Measurements from ENCODE around the gene ADGRA3. TPM values are rescaled to one million over a fixed set of nuclear protein-coding genes. Genes with fewer than 3 reads are reported as not detected.

Gene ADGRA3
- total RNA-seq, 1 experiment from 2014 or later: 35.0 TPM

GRCh38 chr4:22420291-22420690 lies 95.6 kb downstream of the ADGRA3 start:
- ChIA-PET POLR2A (no interaction called here), CTCF (no interaction called here)
- H3K27me3 ChIP-seq (replicated peaks; ENCODE audit: control insufficient read depth, insufficient read depth, low read length): no peaks in the 10 kb centered on the region
- no peaks in the 10 kb centered on the region for H3K9me3 ChIP-seq
- no peak overlapping the region for H3K4me3 ChIP-seq (ENCODE audit: low read depth, low read length)
- Mint-ChIP-seq H3K27me3 (ENCODE audit: insufficient read depth, unreplicated experiment) (no peaks in the 10 kb centered on the region), H3K36me3 (ENCODE audit: insufficient read depth, unreplicated experiment) (peaks cover 15% of the 10 kb centered on the region), H3K4me1 (ENCODE audit: low read depth, unreplicated experiment) (no peaks in the 10 kb centered on the region), H3K9me3 (ENCODE audit: unreplicated experiment) (no peaks in the 10 kb centered on the region), H3K4me3 (ENCODE audit: unreplicated experiment) (no peak overlapping the region), H3K27ac (ENCODE audit: unreplicated experiment) (no peak overlapping the region)
- no peak for TF ChIP-seq CTCF (IDR thresholded peaks at IDR 0.05; ENCODE audit: insufficient read depth in 1 of 2, low read depth in 1 of 2, low read length in 1 of 2, severe bottlenecking in 1 of 2, unreplicated experiment in 1 of 2)
- intact Hi-C loops (cut with micrococcal nuclease; ENCODE audit: unreplicated experiment): no loop called here
- no TSS peak for BruUV-seq (replicated peaks)
- DNase-seq: no peak
- no peaks in the 10 kb centered on the region for H3K4me1 ChIP-seq
- H3K36me3 ChIP-seq (ENCODE audit: control insufficient read depth, insufficient read depth, low read length): no peaks in the 10 kb centered on the region

GRCh38 chr4:22417408-22417807 lies 98.5 kb downstream of the ADGRA3 start:
- TF ChIP-seq CTCF (IDR thresholded peaks at IDR 0.05; ENCODE audit: insufficient read depth in 1 of 2, low read depth in 1 of 2, low read length in 1 of 2, severe bottlenecking in 1 of 2, unreplicated experiment in 1 of 2): no peak
- Mint-ChIP-seq H3K9me3 (ENCODE audit: unreplicated experiment) (no peaks in the 10 kb centered on the region), H3K27me3 (ENCODE audit: insufficient read depth, unreplicated experiment) (no peaks in the 10 kb centered on the region), H3K36me3 (ENCODE audit: insufficient read depth, unreplicated experiment) (peaks cover 12% of the 10 kb centered on the region), H3K4me1 (ENCODE audit: low read depth, unreplicated experiment) (no peaks in the 10 kb centered on the region), H3K4me3 (ENCODE audit: unreplicated experiment) (no peak overlapping the region), H3K27ac (ENCODE audit: unreplicated experiment) (no peak overlapping the region)
- BruUV-seq (replicated peaks): no TSS peak
- Histone ChIP-seq H3K9me3 (no peaks in the 10 kb centered on the region), H3K27me3 (replicated peaks; ENCODE audit: control insufficient read depth, insufficient read depth, low read length) (no peaks in the 10 kb centered on the region), H3K4me3 (ENCODE audit: low read depth, low read length) (no peak overlapping the region), H3K36me3 (ENCODE audit: control insufficient read depth, insufficient read depth, low read length) (no peaks in the 10 kb centered on the region), H3K4me1 (no peaks in the 10 kb centered on the region)
- CTCF ChIA-PET: no interaction called here
- DNase-seq: no peak
- intact Hi-C loops (cut with micrococcal nuclease; ENCODE audit: unreplicated experiment): no loop called here
- POLR2A ChIA-PET: no interaction called here

- Mint-ChIP-seq H3K27me3 (ENCODE audit: insufficient read depth, unreplicated experiment) (no peaks in the 10 kb centered on the region), H3K4me1 (ENCODE audit: low read depth, unreplicated experiment) (no peaks in the 10 kb centered on the region), H3K4me3 (ENCODE audit: unreplicated experiment) (no peak overlapping the region), H3K9me3 (ENCODE audit: unreplicated experiment) (no peaks in the 10 kb centered on the region), H3K36me3 (ENCODE audit: insufficient read depth, unreplicated experiment) (peaks cover 12% of the 10 kb centered on the region), H3K27ac (ENCODE audit: unreplicated experiment) (no peak overlapping the region)
- no peak for TF ChIP-seq CTCF (IDR thresholded peaks at IDR 0.05; ENCODE audit: insufficient read depth in 1 of 2, low read depth in 1 of 2, low read length in 1 of 2, severe bottlenecking in 1 of 2, unreplicated experiment in 1 of 2)
- DNase-seq: no peak
- H3K4me1 ChIP-seq: no peaks in the 10 kb centered on the region
- CTCF ChIA-PET: no interaction called here
- no peak overlapping the region for H3K4me3 ChIP-seq (ENCODE audit: low read depth, low read length)
- POLR2A ChIA-PET: no interaction called here
- H3K36me3 ChIP-seq (ENCODE audit: control insufficient read depth, insufficient read depth, low read length): no peaks in the 10 kb centered on the region
- no peaks in the 10 kb centered on the region for H3K9me3 ChIP-seq
- no TSS peak for BruUV-seq (replicated peaks)
- intact Hi-C loops (cut with micrococcal nuclease; ENCODE audit: unreplicated experiment): no loop called here
- no peaks in the 10 kb centered on the region for H3K27me3 ChIP-seq (replicated peaks; ENCODE audit: control insufficient read depth, insufficient read depth, low read length)
Observed at GRCh38 chr4:22416403-22416802, 99.5 kb downstream of the ADGRA3 start.

Measured in Caco-2 (cell line).